HCT116 (cell line): ENCODE results near the gene PHOSPHO2. TPM values are rescaled to one million over a fixed set of nuclear protein-coding genes. Genes with fewer than 3 reads are reported as not detected.

Source experiments
- ATAC-seq: fragments of 200-7000 bp; cut with Tn5 transposase; 2 replicates; pipeline ENCODE4 v1.9.1; 2020; ENCODE audit warnings: mild to moderate bottlenecking, moderate library complexity
- BruUV-seq: library from RNA; stranded (reverse); fragments of 400-500 nt; replicated peaks from 2 replicates; lab custom pipeline; 2021; lab: Mats Ljungman, UMichigan
- CTCF ChIA-PET: fragments of 300-600 bp; sonication (Branson Sonifier 250); formaldehyde crosslinking; loops from one replicate; lab custom pipeline; 2021; ENCODE audit warnings: antibody characterized with exemption; lab: Charles Lee
- POLR2A ChIA-PET: fragments of 300-600, 350-600 bp; sonication (Branson Sonifier 250); formaldehyde crosslinking; loops from one replicate; lab custom pipeline; 2021; ENCODE audit warnings: antibody characterized with exemption; lab: Charles Lee
- RAD21 ChIA-PET, 2 experiments: fragments of 300-600 bp; sonication (Branson Sonifier 250); formaldehyde crosslinking; loops; one replicate each; lab custom pipeline; 2023; ENCODE audit warnings: low total read pairs in 2 of 2; ENCODE audit not compliant: uncharacterized antibody in 2 of 2, unreplicated experiment in 2 of 2, low non-redundant PET in 1 of 2; lab: Charles Lee
- DNase-seq: peaks from one replicate; pipeline ENCODE4 v3.0.0-alpha.2; 2010; ENCODE audit warnings: low read depth, low spot score
- H2AFZ ChIP-seq: fragments of 200-600 bp; shearing (Covaris generic), sonication (generic); 2 replicates; pipeline ENCODE4 v1.6.1; 2017; ENCODE audit warnings: low read depth, mixed run types, mixed read lengths, antibody characterized with exemption, low read length; ENCODE audit not compliant: poor library complexity, severe bottlenecking
- H3K27ac ChIP-seq: 2 replicates; pipeline ENCODE4 v1.5.1; 2012; ENCODE audit warnings: low read depth, low read length
- H3K27me3 ChIP-seq: fragments of 200-600 bp; sonication (generic); 2 replicates; pipeline ENCODE4 v1.6.1; 2016; ENCODE audit warnings: mixed run types, low read length, mixed read lengths; ENCODE audit not compliant: insufficient read depth
- H3K36me3 ChIP-seq, 2 experiments: fragments of 200-500 bp in 1 of 2; fragments of 200-600 bp in 1 of 2; sonication (Bioruptor generic) in 1 of 2; sonication (generic) in 1 of 2; 2 replicates each; pipeline versions ENCODE4 v1.5.1 to v1.6.1; 2014 to 2016; ENCODE audit warnings: low read length in 2 of 2, inconsistent platforms in 1 of 2, mixed read lengths in 1 of 2, mixed run types in 1 of 2; ENCODE audit not compliant: insufficient read depth in 2 of 2, control insufficient read depth in 1 of 2
- H3K4me1 ChIP-seq, 2 experiments: fragments of 200-600 bp in 1 of 2; sonication (generic) in 1 of 2; 2 replicates each; pipeline versions ENCODE4 v1.5.1 to v1.6.1; 2012 to 2017; ENCODE audit warnings: low read length in 2 of 2, inconsistent platforms in 1 of 2, mild to moderate bottlenecking in 1 of 2, mixed read lengths in 1 of 2, mixed run types in 1 of 2, moderate library complexity in 1 of 2; ENCODE audit not compliant: insufficient read depth in 2 of 2, control insufficient read depth in 1 of 2
- H3K4me2 ChIP-seq: fragments of 200-600 bp; sonication (generic); 2 replicates; pipeline ENCODE4 v1.6.1; 2017; ENCODE audit warnings: mixed run types, low read length, mixed read lengths
- H3K4me3 ChIP-seq, 2 experiments: fragments of 200-600 bp in 1 of 2; sonication (generic) in 1 of 2; replicated peaks in 1 of 2; 2 replicates each; pipeline ENCODE4 v1.5.1; 2011 to 2016; ENCODE audit warnings: low read length in 2 of 2, control low read depth in 1 of 2, low read depth in 1 of 2, mild to moderate bottlenecking in 1 of 2, mixed read lengths in 1 of 2, mixed run types in 1 of 2
- H3K79me2 ChIP-seq: fragments of 200-600 bp; sonication (generic); 2 replicates; pipeline ENCODE4 v1.6.1; 2017; ENCODE audit warnings: mild to moderate bottlenecking, mixed run types, low read length, moderate library complexity, mixed read lengths; ENCODE audit not compliant: insufficient read depth
- H3K9ac ChIP-seq: fragments of 200-600 bp; sonication (generic); 2 replicates; pipeline ENCODE4 v1.6.1; 2016; ENCODE audit warnings: low read length, mixed read lengths
- H3K9me2 ChIP-seq: fragments of 200-600 bp; sonication (generic), shearing (Covaris generic); 2 replicates; pipeline ENCODE4 v1.6.1; 2017; ENCODE audit warnings: mixed run types, mild to moderate bottlenecking, moderate library complexity; ENCODE audit not compliant: insufficient read depth
- H3K9me3 ChIP-seq, 2 experiments: fragments of 200-500 bp in 1 of 2; fragments of 200-600 bp in 1 of 2; sonication (Bioruptor generic) in 1 of 2; sonication (generic) in 1 of 2; 2 replicates each; pipeline ENCODE4 v1.6.1; 2014 to 2017; ENCODE audit warnings: low read length in 2 of 2, mixed read lengths in 2 of 2, inconsistent platforms in 1 of 2, low read depth in 1 of 2, mild to moderate bottlenecking in 1 of 2, mixed run types in 1 of 2, moderate library complexity in 1 of 2; ENCODE audit not compliant: control insufficient read depth in 1 of 2, insufficient read depth in 1 of 2
- H4K20me1 ChIP-seq: fragments of 200-600 bp; sonication (generic), shearing (Covaris generic); 2 replicates; pipeline ENCODE4 v1.6.1; 2017; ENCODE audit warnings: mixed run types, mild to moderate bottlenecking, moderate library complexity; ENCODE audit not compliant: insufficient read depth
- ATF3 ChIP-seq: IDR thresholded peaks from 2 replicates; pipeline ENCODE4 v1.6.1; 2012
- CEBPB ChIP-seq: IDR thresholded peaks from 2 replicates; pipeline ENCODE4 v1.6.1; 2012; ENCODE audit warnings: low read depth
- CTCF ChIP-seq, 3 experiments: fragments of 200-600 bp in 1 of 3; sonication (generic) in 1 of 3; IDR thresholded peaks in 2 of 3; conservative IDR thresholded peaks in 1 of 3; 2 replicates each; pipeline ENCODE4 v1.5.1; 2012 to 2017; ENCODE audit warnings: low read depth in 2 of 3, low read length in 2 of 3, antibody characterized with exemption in 1 of 3, borderline replicate concordance in 1 of 3, control low read depth in 1 of 3, mild to moderate bottlenecking in 1 of 3, mixed read lengths in 1 of 3, mixed run types in 1 of 3, moderate library complexity in 1 of 3; ENCODE audit not compliant: insufficient read depth in 1 of 3
- EGR1 ChIP-seq: IDR thresholded peaks from 2 replicates; pipeline ENCODE4 v1.6.1; 2012; ENCODE audit warnings: low read depth
- ELF1 ChIP-seq: IDR thresholded peaks from 2 replicates; pipeline ENCODE4 v1.6.1; 2012; ENCODE audit warnings: low read depth, borderline replicate concordance
- EZH2 ChIP-seq: fragments of 200-600 bp; sonication (generic); IDR thresholded peaks from 2 replicates; pipeline ENCODE4 v1.6.1; 2017; ENCODE audit warnings: antibody characterized with exemption, mixed run types
- EZH2phosphoT487 ChIP-seq: fragments of 200-600 bp; IDR thresholded peaks from 2 replicates; pipeline ENCODE4 v1.6.1; 2018; ENCODE audit warnings: antibody characterized with exemption, borderline replicate concordance
- FOSL1 ChIP-seq: IDR thresholded peaks from 2 replicates; pipeline ENCODE4 v1.6.1; 2012; ENCODE audit warnings: low read depth
- JUND ChIP-seq: IDR thresholded peaks from 2 replicates; pipeline ENCODE4 v1.6.1; 2012
- MAX ChIP-seq: IDR thresholded peaks from 2 replicates; pipeline ENCODE4 v1.6.1; 2012
- POLR2A ChIP-seq: IDR thresholded peaks from 2 replicates; pipeline ENCODE4 v1.7.0; 2011; ENCODE audit warnings: borderline replicate concordance; ENCODE audit not compliant: insufficient read depth, insufficient read length; ENCODE audit errors: extremely low read depth
- POLR2AphosphoS5 ChIP-seq: IDR thresholded peaks from 2 replicates; pipeline ENCODE4 v1.6.1; 2011; ENCODE audit warnings: mild to moderate bottlenecking, low read depth, low read length, moderate library complexity
- SIN3A ChIP-seq: IDR thresholded peaks from 2 replicates; pipeline ENCODE4 v1.6.1; 2012; ENCODE audit warnings: low read depth
- SP1 ChIP-seq: IDR thresholded peaks from 2 replicates; pipeline ENCODE4 v1.6.1; 2012; ENCODE audit warnings: low read depth
- SRF ChIP-seq: IDR thresholded peaks from 2 replicates; pipeline ENCODE4 v1.6.1; 2012; ENCODE audit warnings: low read depth
- TCF7L2 ChIP-seq: IDR thresholded peaks from 2 replicates; pipeline ENCODE4 v1.7.0; 2011; ENCODE audit warnings: borderline replicate concordance, inconsistent platforms; ENCODE audit not compliant: insufficient read depth, insufficient read length; ENCODE audit errors: extremely low read depth
- ZBTB33 ChIP-seq: IDR thresholded peaks from 2 replicates; pipeline ENCODE4 v1.6.1; 2011; ENCODE audit warnings: mild to moderate bottlenecking, low read length, moderate library complexity; ENCODE audit not compliant: insufficient replicate concordance; ENCODE audit errors: extremely low read depth
- ZNF274 ChIP-seq: fragments of 200-500 bp; sonication (Bioruptor generic); IDR thresholded peaks from 2 replicates; pipeline ENCODE4 v1.6.1; 2014; ENCODE audit warnings: mild to moderate bottlenecking, low read depth, low read length, inconsistent platforms
- intact Hi-C: fragments of 100-400 bp; cut with micrococcal nuclease; formaldehyde crosslinking; loops from 2 replicates; pipeline ENCODE4 v1.10.0; 2022
- total RNA-seq: library from RNA; stranded (reverse); gene quantifications from one replicate; pipeline ENCODE4 v1.2.1, GENCODE V29; 2021; ENCODE audit not compliant: unreplicated experiment

Gene PHOSPHO2
- total RNA-seq, 1 experiment from 2014 or later = 2.8 TPM

GRCh38 chr2:169658877-169659276 is 35.4 kb upstream of the PHOSPHO2 start:
- H3K4me1 ChIP-seq = no peaks in the 10 kb centered on the region
- H3K4me2 ChIP-seq = no peak overlapping the region
- ChIA-PET CTCF (no interaction called here), POLR2A (no interaction called here), RAD21 (no interaction called here)
- BruUV-seq = no TSS peak
- no peak overlapping the region for H2AFZ ChIP-seq
- ATAC-seq (no peak), DNase-seq (no peak)
- no peak overlapping the region for H3K4me3 ChIP-seq
- no peaks in the 10 kb centered on the region for H3K9me3 ChIP-seq
- no peaks in the 10 kb centered on the region for H4K20me1 ChIP-seq
- intact Hi-C loops = no loop called here
- H3K9ac ChIP-seq = no peak overlapping the region
- no peak for TF ChIP-seq TCF7L2
- H3K27me3 ChIP-seq = no peaks in the 10 kb centered on the region
- H3K36me3 ChIP-seq = no peaks in the 10 kb centered on the region
- H3K9me2 ChIP-seq = no peaks in the 10 kb centered on the region
- no peak overlapping the region for H3K27ac ChIP-seq
- no peaks in the 10 kb centered on the region for H3K79me2 ChIP-seq

- BruUV-seq = no TSS peak
- no peak overlapping the region for H3K4me3 ChIP-seq
- POLR2A ChIA-PET = no interaction called here
- ATAC-seq (no peak), DNase-seq (no peak)
- no peaks in the 10 kb centered on the region for H3K9me3 ChIP-seq
- CTCF ChIA-PET = no interaction called here
- H3K4me1 ChIP-seq = no peaks in the 10 kb centered on the region
- no peak overlapping the region for H2AFZ ChIP-seq
- intact Hi-C loops = no loop called here
- H3K79me2 ChIP-seq = no peaks in the 10 kb centered on the region
- H3K9me2 ChIP-seq = no peaks in the 10 kb centered on the region
- no peak for TF ChIP-seq ZNF274
- TF ChIP-seq CEBPB = no peak
- no peak for TF ChIP-seq JUND
- no peak for TF ChIP-seq MAX
- no peak for TF ChIP-seq SRF
- TF ChIP-seq CTCF (IDR thresholded peaks at IDR 0.05 in 2 of 3, conservative IDR thresholded peaks at IDR 0.05 in 1 of 3; ENCODE audit: borderline replicate concordance in 1 of 3, insufficient read depth in 1 of 3, low read depth in 2 of 3, low read length in 2 of 3) = no peak
- TF ChIP-seq POLR2A = no peak
- TF ChIP-seq ATF3 = no peak
- no peak for TF ChIP-seq POLR2AphosphoS5
- TF ChIP-seq ELF1 = no peak
- no peak for TF ChIP-seq EGR1
- TF ChIP-seq SP1 = no peak
- TF ChIP-seq EZH2 = no peak
- TF ChIP-seq EZH2phosphoT487 = no peak
- no peak for TF ChIP-seq ZBTB33
- TF ChIP-seq FOSL1 = no peak
- no peak for TF ChIP-seq SIN3A
- H3K4me2 ChIP-seq = no peak overlapping the region
- H3K27ac ChIP-seq = no peak overlapping the region
- H3K27me3 ChIP-seq = no peaks in the 10 kb centered on the region
- no peaks in the 10 kb centered on the region for H4K20me1 ChIP-seq
- no peak overlapping the region for H3K9ac ChIP-seq
- RAD21 ChIA-PET = no interaction called here
- H3K36me3 ChIP-seq = no peaks in the 10 kb centered on the region
Measured at GRCh38 chr2:169659320-169659719, 34.9 kb upstream of the PHOSPHO2 start.
